OCI-M2 (cell line): ENCODE data around the gene RAD18.

Source experiments
- DNase-seq: peaks from one replicate; lab custom pipeline; 2025; ENCODE audit not compliant: unreplicated experiment; lab: John Stamatoyannopoulos, UW

RAD18 gene

DNA sequence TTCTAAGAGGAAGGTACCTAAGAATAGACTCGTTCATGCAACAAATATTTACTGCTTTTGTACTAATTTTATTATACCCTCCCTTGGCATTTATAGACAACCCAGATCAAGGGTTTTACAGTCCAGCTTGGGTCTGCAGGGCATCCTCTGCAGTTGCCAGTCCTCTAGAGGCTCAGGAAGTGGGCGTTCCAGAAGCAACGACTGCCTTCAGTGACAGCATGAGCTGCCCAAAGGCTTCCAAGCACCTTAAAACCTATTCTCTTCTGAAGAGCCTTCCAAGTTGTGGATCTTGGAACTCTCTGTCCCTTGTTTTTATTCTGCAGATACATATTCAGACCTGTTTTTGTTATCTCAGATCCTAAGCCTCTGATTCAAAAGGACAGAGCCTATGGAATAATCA is 95.6 kb downstream of the RAD18 start:
- no peak for DNase-seq

DNA sequence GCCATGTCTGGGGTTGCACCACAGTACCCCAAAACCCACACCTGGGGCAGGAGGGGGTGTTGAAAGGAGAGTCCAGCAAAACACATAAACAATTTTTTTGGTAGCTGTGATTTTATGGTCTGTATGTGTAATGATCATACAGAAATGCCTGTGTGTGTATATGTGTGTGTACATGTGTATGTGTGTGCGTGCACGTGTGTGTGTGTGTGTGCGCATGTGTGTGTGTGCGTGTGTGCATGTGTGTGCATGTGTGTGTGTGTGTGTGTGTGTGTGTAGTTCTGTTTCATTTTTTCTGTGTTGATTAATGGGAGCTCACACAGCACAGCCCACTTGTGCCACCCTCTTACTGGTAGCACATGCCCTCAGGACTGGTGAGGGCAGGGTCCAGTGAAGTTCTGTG is 97.6 kb downstream of the RAD18 start:
- DNase-seq = no peak

DNA sequence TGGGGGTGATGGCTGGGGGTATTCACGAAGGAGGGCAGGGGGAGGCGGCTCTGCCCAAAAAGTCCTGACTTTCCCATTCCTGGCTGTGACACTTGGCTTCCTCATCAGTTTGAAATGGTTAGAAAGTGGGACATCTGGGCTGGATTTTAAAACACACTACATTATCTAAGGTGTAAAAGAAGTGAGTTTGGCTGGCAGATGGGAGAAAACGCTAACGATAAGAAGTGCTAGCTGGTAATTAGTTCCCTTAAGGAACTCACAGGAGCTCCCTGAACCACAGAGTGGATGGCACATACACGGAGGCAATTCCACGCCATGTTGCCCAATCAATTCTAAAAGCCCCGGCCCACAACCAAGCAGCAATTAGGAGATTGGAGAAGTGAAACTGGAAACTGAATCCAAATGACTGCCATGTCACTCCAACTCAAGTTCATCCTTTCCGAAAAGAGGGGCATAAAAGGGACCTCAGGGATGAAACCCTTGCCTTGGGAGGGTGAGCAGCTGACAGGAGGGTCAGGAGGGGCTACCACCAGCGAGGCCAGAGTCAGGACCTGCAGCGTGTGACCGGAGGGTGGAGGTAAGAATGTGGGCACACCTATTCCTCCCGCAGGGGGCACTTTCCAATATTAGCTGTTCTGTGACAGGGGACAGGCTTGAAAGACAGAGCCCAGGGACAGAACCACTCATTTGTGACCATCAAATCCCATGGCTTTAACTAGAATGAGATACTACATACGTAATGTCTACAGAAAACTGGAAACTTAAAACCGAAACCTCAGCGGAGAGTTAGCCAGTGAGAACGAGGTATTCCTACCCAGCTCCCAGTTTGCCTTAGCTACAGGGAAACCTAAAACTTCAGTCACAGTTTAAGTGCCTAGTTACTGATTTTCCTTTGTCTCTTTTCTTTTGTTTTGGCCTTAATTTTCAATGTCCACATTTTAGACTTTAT is 98.6 kb downstream of the RAD18 start:
- no peak for DNase-seq

DNA sequence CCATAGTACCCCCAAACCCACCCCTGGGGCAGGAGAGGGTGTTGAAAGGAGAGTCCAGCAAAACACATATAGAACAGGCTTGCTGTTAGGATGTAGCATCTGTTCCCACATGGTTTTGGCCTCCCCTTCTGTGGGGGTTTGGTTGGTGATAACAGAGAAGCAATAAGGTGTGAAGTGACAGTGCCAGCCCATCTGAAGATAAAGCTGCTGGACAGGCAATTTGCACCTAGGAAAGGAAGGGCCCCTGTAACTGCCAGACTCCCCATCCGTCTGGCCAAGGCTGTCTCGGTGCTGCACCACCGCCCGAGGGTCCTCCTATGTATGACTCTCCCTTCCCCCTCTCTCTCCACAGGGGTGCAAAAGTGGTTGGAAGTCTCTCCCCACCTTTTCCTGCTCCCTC is 99.4 kb downstream of the RAD18 start:
- no peak for DNase-seq

DNA sequence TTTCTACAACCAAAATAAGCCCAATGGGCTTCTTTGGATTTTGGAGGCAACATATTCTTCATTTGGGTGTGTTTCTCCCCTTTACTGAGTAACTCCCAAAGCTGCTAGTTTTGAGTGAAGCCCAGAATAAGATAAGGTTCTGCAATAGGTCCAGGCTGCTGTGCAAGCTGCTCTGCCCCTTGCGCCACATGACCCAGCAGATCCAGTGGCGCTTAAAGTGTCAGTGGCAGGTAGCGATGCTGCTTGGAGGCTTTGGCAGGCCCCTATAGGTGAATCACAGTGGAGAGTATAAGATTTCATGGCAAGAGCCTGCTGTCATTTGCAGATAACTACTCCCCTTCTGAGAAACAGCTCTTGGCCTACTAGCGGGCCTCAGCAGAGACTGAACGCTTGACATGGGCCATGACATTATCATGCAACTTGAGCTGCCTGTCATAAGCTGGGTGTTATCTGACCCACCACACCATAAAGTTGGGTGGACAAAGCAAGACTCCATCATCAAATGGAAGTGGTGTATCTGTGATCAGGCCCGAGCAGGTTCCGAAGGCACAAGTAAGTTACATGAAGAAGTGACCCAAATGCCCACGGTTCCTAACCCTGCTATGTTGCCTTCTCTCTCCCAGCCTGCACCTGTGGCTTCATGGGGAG is 105.4 kb downstream of the RAD18 start:
- no peak for DNase-seq

DNA sequence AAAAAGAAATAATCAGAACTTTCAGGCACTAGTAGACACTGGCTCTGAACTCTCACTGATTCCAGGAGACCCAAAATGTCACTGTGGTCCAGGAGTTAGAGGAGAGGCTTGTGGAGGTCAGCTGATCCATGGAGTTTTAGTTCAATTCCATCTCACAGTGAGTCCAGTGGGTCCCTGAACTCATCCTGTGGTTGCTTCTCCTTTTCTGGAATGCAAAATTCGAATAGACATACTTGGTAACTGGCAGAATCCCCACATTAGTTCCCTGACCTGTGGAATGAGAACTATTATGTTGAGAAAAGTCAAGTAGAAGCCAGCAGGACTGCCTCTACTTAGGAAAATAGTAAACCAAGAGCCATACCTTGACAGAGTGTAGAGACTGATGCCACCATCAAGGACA is 106.6 kb downstream of the RAD18 start:
- DNase-seq = no peak

DNA sequence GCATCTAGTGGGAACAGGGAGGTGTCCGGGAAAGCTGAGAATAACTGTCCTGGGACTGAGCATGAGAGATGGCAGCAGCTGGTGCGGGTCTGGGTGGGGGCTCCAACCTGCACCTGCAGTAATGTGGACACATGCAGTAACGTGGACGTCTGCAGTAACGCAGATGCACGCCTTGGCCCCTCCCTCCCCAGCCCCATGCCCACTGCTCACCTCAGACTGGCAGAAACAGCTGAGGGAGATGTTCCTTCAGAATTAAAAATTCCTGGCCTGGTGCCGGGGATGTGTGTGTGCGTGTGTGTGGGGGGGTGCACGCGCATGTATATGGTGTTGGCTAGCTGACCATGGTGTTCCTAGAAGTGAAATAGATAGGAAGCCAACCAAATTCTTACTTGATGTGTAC is 107.2 kb downstream of the RAD18 start:
- DNase-seq = no peak

DNA sequence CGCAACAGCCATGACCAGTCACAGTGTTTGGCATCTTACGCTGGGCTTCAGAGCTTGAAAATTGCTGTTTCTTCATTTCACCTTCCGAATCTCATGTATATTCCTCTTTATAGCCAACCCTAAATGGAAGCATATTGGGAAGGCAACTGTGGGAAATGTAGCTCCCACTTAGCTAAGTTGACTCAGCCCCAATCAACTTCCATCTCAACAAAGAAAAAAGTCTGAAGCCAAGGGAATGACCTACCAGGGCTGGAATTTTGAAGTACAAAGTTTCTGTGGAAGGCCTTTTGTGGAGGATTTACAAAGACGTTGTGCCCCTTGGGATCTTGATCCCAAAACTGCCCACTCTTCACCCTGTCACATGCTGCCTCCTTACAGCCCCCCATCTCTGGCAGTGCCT is 108.6 kb downstream of the RAD18 start:
- DNase-seq = no peak

DNA sequence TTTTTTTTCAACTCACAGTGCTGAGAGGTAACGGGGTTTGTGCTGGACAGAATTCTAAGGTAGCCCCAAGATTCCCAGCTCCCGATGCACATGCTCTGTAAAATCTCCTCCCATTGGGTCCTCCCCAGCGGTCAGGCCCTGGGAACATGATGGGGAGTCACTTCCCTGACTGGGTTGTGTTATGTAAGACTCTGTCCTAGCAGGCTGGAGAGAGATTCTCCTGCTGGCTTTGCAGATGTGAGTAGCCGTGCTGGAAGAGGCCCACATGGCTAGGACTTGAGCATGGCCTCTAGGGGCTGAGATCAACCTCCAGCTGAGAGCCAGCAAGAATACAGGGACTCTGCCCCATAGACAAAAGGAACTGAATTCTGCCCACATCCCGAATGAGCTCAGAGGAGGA is 110.2 kb downstream of the RAD18 start:
- no peak for DNase-seq

DNA sequence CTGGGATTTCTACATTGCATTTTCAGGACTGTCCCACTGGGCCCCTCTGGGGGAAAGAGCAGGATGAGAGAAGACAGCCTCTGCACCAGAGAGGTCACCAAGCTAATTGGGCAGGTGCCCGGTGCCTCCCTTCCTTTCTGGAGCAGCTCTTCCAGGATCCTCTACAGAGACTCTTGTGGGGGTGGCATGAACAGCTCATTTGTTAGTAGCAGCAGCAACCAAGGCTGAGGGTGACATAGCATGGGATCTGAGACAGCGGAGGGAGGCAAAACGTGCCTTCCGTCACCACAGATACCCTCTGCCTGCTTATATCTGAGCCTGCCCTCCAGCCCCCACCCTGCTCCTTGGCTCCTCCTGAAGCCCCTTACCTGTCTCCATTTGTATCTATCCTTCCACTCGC is 110.8 kb downstream of the RAD18 start:
- DNase-seq = no peak

DNA sequence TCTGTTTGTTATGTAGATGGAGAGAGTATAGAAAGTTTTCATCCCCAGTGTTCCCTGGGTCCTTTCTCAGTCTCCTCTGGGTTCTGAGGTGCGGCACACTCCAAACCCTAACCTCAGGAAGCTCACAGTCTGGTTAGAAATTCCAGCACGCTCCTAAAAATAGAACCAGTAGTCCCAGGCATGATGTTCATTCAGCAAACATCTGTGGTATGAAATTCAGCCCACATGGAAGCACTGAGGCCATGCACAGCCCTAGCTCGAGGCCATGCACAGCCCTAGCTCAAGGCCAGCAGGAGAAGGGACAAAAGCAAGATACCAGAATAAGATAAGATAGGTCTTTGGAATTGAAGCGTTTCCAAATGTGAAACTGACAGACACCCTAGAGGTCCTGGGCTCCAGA is 111.6 kb downstream of the RAD18 start:
- no peak for DNase-seq

DNA sequence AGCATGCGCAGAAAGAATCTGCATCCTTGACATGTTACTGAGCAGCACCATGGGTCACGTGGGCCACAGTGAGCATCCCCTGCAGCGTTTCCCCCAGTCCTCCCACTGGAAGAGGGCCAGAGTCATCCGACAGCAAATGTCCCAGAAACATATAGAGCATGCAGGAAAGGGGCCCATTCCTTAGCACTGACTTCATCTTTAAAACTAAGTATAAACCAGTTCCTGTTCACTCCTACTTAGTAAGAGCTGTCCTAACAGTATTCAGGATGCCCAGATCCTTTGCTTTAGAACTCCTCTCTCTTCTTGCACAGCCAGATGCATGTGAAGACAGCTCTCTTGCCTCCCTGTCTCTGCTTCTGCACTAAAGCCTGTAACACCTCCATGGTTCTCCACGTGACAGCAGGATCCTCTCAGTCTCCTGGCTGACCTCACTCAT is 114.6 kb downstream of the RAD18 start:
- no peak for DNase-seq

DNA sequence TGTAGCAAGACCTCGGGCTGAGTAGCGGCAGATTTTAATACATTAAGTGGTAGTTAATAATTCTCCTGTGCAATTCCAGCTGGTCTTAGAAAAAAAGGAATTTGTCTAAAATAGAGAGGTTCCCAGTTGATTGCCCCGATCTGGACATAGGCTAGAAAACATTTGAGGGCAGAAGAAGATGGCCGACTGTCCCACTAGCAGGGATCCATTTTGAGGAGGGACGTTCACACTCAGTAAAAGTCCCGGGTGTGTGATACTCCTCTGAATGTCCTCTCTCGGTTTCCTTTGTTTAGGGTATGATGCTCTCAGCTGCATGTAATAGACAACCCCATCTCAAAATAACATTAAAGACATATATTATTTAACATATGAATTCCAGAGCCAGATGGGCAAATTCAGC is 116.0 kb downstream of the RAD18 start:
- no peak for DNase-seq

DNA sequence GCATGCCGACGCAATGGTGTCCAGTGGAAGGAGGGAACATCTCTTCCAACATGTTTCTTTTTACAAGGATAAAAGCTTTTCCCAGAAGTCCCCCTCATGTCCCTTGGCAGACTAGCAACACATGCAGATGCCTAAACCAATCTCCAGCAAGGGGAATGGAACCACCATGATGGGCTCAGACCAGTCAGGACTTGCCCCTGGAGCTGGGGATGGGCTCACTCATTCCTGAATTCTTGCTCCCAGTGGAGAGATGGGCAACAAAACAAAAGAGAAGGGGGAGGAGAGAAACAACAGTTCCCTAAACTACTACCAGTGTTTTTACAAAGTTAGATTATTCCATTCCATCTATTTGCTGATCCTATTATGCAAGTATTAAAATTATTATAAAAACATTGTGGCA is 117.1 kb downstream of the RAD18 start:
- DNase-seq = no peak

DNA sequence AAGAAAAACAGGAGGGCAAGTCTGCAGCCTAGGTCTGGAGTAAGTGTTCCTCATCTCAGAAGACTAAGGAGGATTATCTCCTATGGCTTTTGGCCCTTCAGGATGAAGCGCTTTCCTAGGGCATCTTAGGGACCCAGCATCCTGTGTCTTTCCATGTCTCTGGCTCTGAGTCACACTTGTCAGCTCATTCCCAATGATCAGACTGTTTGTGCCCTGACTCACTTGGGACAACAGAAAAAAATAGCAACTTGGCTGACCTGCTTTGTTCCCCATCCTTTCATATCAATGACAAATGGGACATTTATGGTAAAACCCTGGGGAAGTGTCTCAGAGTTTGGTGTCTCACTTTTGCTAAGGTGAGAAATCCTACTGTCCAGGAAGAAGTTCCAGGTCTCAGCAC is 117.6 kb downstream of the RAD18 start:
- DNase-seq = no peak

DNA sequence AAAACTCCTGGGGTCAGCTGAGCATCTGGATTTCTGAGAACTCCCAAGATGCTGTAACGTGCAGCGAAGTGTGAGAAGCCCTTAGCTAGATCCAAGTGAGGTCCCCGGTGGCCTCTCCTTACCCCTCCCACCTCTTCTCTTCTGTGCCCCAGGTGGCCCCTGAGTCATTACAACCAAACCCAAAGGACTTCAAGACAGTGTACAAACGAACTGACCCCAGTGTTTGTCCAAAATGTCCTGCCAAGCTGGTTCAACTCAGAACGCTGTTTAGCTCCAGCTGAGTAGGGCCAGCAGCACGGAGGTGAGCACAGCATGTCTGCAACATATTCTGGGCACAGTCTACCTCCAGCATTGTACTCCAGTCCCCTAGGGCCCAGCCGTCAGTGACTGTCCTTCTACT is 119.9 kb downstream of the RAD18 start:
- DNase-seq = no peak

DNA sequence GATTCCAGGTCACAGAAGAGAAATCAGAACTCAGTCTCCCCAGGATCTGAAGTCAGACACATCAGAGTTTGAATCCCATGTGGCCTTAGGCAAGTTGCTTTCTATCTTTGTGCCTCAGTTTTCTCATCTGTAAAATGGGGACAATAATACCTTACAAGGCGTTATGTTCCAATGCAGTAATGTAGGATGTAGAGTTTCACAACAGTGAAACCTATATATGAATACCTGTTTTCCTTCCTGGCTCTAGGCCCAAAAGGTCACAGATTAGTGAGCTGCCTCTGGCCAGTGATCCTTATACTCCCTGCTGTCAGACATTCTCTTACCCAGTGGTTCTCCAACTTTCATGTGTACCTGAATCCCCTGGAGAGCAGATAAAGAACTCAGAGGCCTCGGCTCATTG is 121.0 kb downstream of the RAD18 start:
- DNase-seq = no peak

DNA sequence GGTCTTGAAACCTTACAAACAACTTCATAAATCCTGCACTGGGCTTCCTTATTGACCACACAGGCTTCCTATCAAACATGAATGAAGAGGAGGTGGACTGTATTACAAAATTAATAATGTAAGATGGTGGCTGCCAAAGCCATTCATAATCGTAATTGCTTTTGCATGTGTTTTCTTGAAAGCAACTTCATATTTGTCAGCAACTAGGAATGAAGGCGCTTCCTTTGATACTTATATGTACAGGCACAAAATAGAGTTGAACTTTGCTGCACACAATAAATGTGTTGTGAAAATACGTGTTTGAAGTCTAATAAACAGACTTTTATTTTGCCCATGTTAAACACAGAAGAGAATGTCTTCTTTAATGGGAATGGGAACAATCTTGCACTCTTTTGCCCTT is 121.8 kb downstream of the RAD18 start:
- no peak for DNase-seq

DNA sequence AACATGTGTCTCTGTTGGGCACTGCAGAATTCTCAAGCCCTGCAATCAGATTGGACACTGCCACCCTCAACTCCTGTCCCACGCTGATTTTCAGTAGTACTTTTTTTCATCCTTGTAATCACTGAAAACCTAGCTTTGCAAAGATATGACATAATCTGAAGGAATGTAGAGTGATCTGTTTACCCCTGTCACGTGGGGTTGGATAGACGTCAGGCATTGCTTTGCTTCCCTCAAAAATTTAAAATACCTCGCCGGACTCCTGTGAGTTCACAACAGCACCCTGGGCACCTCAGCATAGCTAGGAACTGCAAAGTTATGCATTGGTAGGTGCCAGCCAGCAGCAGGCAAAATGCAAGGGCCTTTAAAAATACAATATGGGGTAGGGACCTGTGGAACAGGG is 122.7 kb downstream of the RAD18 start:
- DNase-seq = no peak

DNA sequence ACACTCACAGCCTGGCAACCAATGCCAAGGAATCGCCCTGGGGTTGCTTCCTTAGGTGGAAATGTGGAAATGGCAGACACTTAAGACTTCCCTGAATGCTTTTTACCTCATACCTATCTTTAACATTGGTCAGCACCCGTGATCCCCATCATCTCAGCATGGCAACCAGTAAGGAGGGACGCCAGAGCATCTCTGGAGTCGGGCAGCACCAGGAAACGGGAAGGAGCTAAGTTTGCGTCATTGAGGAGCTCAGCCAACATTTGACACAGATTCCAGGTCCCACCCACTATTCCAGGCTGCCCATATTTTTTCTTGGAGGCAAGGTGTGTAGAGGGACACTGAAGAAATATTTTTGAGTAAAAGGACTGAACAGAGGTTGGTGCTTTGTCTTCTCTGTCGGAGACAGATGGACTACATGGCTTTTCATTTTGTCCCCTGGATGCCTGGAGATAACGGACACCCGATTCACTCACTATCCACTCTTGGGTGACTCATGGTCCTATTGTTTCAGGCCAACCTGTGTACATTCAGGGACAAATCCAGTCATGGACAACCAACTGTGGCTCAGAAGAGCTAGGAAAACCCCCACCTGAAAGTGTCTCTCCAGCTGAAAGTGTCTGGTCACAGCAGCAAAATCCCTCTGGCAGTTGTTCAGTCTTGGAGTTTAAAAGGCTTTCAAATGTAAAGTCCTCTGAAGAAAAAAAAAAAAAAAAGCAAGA is 123.5 kb downstream of the RAD18 start:
- DNase-seq = no peak

DNA sequence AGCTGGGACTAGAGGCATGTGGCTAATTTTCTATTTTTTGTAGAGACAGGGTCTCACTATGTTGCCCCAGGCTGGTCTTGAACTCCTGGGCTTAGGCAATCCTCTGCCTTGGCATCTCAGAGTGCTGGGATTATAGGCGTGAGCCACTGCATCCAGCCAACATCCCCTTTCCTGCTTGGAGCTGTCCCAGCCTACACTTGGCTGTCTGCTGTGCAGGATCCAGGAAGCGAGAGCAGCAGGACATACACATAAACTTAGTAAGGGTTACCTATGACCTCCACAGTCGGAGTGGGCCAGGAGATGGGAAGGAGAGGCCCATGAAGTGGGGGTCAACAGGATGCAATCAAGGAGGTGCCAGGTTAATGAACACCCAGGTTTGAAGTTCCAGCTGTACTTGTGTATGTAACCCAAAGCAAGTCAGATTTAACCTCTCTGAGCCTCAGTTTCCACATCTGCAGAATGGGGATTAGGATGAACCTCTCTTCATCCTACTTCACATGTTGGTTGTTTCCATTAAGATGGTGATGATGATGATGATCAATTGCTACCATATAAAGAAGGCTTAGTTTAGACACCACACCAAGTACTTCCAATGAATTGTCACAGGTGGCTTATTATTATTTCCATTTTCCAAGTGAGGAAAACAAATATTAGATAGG is 124.4 kb downstream of the RAD18 start:
- no peak for DNase-seq
